ENCODE results near the gene ATOH7.
A peak's percentile ranks its signal among the peaks of the same experiment; 100 is the strongest.
"Not testable (repeated sequence)": the region's sequence is repeated elsewhere in the genome, so short reads cannot be mapped to it uniquely, and the experiment has no call there.

Gene ATOH7

DNA sequence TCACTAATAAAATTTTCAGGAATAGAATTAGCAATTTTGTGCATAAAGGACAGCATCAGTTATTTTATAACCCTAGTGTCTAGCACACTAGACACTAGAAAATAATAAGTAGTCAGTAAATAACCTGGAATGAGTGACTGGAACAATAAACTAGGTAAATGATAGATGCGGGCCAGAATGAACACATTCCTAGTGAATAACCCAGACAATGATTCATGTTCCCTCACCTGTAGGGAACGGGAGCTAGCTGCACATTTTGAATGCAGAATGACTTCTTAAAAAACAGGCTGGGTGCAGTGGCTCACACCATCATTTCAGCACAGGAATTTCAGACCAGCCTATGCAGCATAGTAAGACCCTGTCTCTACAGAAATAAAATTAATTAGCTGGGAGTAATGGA lies 3.2 kb upstream of the ATOH7 start:
- DNase-seq, result no peak

- DNase-seq, result no peak
Observed at GRCh38 chr10:68233046-68233445, 1.1 kb upstream of the ATOH7 start.

GRCh38 chr10:68231106-68231816 lies 652 bp downstream of the ATOH7 start:
- DNase-seq, result peak; percentile 22

DNA sequence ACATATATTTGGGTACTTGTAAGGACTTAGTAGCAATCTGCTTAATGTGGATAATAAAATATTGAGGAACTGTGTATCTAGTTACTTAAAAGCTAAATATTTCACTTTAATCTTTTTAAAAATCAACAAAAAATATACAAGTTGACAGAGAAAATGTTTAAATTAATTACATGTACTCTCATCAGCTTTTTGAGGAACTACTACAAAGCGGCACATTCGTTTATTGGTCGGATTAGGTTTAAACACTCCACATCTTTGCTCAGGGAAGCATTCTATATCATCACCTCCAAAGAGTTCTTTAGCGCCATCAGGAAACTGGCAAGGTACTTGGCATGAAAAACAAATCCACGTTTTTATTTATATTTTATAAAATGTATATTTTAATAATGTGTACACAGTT lies 1.6 kb downstream of the ATOH7 start:
- DNase-seq, result no peak

DNA sequence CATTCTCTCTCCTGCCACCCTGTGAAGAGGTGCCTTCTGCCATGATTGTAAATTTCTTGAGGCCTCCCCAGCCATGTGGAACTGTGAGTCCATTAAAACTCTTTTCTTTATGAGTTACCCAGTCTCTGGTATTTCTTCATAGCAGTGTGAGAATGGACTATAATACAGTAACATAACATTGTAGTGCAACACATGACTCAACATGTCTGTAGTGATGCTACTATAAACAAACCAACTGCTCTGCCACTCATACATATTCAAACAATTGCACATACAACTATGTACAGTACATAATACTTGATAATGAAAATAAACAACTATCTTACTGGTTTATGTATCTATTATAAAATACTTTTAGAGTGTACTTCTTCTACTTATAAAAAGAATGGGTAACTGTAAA lies 7.1 kb downstream of the ATOH7 start:
- no peak for DNase-seq

DNA sequence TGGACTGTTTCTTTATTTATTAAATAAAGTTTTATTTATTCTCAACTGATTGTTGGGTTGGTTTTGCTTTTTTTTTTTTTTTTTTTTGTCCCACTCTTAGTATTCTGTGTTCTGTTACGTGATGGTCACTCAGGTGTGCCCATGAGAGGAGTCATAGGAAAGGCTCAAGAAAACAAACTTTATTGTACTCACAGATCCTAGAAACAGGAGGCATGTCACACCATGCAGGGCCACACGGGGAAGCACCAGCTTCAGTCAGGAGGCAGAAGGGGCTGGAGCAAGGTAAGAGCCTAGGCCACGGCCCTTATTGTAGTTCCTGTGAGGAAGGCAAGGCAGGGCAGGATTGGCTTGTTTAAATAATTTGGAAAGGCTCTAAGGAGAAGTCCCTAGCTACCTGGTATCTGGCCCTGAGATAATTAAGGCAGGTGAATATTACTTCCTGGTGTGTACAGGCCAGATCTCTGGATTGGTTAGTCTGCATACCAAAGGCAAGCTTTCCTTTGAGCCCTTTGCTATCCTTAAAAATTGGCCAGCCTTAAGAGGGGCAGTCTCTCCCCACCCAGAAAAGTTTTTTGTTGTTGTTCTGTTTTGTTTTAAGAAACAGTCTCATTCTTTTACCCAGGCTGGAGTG lies 8.3 kb downstream of the ATOH7 start:
- DNase-seq, result no peak

- DNase-seq, result no peak
Observed at GRCh38 chr10:68222391-68222790, 9.5 kb downstream of the ATOH7 start.

DNA sequence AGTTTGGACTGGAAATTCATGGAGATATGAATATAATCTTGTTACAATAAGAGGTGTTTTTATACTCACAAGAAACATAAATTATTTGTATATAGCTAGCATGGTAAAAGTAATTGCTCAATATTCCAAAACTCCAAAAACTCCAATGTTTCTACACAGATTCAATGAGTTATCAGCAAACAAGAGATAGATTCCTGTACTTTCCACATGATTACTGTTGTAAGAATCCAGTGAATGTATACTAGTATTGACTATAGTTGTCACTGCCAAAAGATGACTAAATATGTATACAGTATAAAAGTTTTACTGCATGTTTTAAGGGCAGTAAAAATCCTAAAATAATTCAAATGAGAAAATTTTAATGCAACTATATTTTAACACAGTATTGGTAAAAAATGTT lies 10.7 kb downstream of the ATOH7 start:
- no peak for DNase-seq

DNA sequence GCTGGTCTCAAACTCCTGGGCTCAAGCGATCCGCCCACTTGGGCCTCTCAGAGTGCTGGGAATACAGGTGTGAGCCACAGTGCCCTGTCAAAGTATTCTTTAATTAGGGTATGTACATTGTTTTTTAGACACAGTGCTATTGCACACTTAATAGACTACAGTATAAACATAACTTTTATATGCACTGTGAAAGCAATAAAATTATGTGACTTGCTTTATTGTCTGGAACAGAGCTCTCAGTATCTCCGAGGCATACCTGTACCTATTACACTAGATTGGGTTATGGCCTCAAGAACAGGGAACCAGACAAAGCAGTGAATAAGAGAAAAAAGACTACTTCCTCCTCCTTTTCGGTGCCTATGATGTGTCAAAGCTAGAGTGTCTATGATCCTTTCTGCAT lies 13.1 kb downstream of the ATOH7 start:
- DNase-seq, result no peak

GRCh38 chr10:68212721-68213352 lies 19.1 kb downstream of the ATOH7 start:
- DNase-seq, result no peak

- DNase-seq, result no peak
Observed at GRCh38 chr10:68211669-68212068, 20.2 kb downstream of the ATOH7 start.

- DNase-seq, result no peak
Observed at GRCh38 chr10:68208424-68209042, 23.4 kb downstream of the ATOH7 start.

DNA sequence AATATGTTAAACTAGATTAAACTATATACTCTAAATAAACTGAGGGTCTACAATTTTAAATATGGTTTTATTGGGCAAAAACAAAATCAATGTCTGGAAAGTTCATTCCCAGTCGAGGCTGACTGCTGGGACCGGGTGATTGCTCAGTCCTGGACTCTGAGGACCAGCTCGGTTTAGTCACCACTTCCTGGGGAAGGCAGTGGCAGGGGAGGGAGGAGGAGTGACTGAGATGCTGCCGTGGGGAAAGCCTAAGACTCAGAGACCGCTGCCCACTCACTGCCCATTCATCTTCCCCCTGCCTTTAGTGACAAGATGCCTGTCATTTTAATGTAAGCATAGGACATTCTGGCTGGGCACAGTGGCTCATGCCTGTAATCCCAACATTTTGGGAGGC lies 29.0 kb downstream of the ATOH7 start:
- no peak for DNase-seq

GRCh38 chr10:68196701-68197100 lies 35.2 kb downstream of the ATOH7 start:
- no peak for DNase-seq

DNA sequence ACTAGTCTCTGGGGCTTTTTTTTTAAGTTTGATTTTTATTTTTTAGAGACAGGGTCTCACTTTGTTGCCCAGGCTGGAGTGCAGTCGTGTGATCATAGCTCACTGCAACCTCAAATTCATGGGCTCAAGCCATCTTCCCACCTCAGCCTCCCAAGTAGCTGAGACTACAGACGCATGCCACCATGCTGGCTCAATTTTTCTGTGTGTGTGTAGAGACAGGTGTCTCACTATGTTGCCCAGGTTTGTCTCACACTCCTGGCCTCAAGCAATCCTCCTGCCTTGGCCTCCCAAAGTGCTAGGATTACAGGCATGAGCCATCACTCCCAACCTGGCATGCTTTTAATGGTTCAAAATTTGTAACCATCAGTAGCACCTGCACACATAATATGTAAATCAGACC lies 36.1 kb downstream of the ATOH7 start:
- not testable (repeated sequence) for DNase-seq

DNA sequence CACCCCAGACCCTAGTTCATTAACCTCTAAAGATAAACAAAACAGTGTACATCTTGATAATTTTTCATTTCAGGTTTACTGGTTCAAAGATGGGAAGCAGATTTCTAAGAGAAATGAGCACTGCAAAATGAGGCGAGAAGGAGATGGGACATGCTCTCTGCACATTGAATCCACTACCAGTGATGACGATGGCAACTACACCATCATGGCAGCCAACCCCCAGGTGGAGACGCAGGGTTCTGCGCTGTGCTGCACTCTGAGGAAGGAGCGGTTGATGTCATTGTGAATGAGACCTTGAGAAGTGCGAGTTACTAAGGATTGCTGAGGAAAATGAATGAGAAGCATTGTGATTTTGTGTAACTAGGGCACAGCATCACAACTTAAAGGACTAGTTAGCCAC lies 37.6 kb downstream of the ATOH7 start:
- no peak for DNase-seq

DNA sequence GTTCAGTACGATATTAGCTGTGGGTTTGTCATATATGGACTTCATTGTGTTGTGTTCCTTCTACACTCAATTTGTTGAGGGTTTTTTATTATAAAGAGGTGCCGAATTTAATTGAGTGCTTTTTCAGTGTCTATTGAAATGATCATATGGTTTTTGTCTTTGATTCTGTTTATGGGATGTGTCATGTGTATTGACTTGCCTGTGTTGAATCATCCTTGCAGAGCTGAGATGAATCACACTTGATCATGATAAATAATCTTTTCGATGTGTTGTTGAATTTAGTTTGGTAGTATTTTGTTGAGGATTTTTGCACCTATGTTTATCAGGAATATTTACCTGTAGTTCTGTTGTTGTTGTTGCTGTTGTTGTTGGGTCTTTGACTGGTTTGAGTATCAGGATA lies 39.8 kb downstream of the ATOH7 start:
- DNase-seq, result no peak

DNA sequence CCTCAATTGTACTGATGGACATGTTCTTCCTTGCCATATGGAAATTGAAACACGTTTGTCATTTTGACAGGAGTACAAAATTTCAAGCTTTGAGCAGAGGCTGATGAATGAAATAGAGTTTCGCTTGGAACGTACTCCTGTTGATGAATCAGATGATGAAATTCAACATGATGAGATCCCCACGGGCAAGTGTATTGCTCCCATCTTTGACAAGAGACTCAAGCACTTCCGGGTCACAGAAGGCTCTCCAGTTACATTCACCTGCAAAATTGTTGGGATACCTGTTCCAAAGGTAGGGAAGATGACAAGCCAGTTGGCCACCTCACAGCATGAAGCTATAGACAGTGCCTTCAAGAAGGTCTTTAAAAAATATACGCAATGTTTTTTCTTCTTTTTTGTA lies 43.1 kb downstream of the ATOH7 start:
- no peak for DNase-seq

DNA sequence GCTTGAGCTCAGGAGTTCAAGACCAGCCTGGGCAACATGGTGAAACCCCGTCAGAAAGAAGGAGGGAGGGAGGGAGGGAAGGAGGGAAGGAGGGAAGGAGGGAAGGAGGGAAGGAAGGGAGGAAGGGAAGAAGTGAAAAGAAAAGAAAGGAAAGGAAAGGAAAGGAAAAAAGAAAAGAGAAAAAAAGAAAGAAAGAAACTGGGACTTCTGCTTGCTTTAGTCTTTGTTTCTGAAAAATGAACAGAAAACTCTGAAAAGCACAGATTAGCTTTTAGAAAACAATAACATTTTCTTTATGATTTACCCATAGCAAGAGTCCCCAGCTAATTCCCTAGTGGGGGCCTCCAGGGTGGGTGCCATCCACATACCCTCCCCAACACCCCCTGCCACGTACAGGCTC lies 46.8 kb downstream of the ATOH7 start:
- DNase-seq, result no peak

- no peak for DNase-seq
Observed at GRCh38 chr10:68184546-68184945, 47.4 kb downstream of the ATOH7 start.

Measured in NCI-H2029 (cell line).